HEK293 (cell line): ENCODE results near the gene SPNS1.

Experiments used
- GLI2 ChIP-seq: fragments of 450-650 bp; formaldehyde crosslinking; IDR thresholded peaks from 2 replicates; pipeline ENCODE4; 2017; ENCODE audit warnings: missing biosample characterization, missing genetic modification characterization, low read depth, borderline replicate concordance
- KLF17 ChIP-seq: fragments of 450-650 bp; formaldehyde crosslinking; IDR thresholded peaks from 2 replicates; pipeline ENCODE4 v1.5.1; 2016; ENCODE audit warnings: missing biosample characterization, missing genetic modification characterization
- KLF7 ChIP-seq: fragments of 450-650 bp; formaldehyde crosslinking; IDR thresholded peaks from 2 replicates; pipeline ENCODE4 v1.5.1; 2016; ENCODE audit warnings: missing biosample characterization, missing genetic modification characterization, borderline replicate concordance
- OVOL3 ChIP-seq: fragments of 450-650 bp; formaldehyde crosslinking; IDR thresholded peaks from 2 replicates; pipeline ENCODE4 v1.5.1; 2016; ENCODE audit warnings: missing biosample characterization, missing genetic modification characterization
- REST ChIP-seq: fragments of 450-650 bp; formaldehyde crosslinking; IDR thresholded peaks from 2 replicates; pipeline ENCODE4 v1.5.1; 2016; ENCODE audit warnings: missing biosample characterization, missing genetic modification characterization
- SETDB1 ChIP-seq: IDR thresholded peaks from one replicate; pipeline ENCODE4 v1.6.1; 2017; ENCODE audit warnings: mild to moderate bottlenecking, low read length, moderate library complexity, mixed read lengths; ENCODE audit not compliant: insufficient read length
- SP7 ChIP-seq: fragments of 450-650 bp; formaldehyde crosslinking; IDR thresholded peaks from 2 replicates; pipeline ENCODE4 v1.5.1; 2016; ENCODE audit warnings: missing biosample characterization, missing genetic modification characterization
- YY2 ChIP-seq: fragments of 450-650 bp; formaldehyde crosslinking; IDR thresholded peaks from 2 replicates; pipeline ENCODE4 v1.5.1; 2016; ENCODE audit warnings: missing biosample characterization, missing genetic modification characterization
- ZBTB21 ChIP-seq: fragments of 450-650 bp; formaldehyde crosslinking; IDR thresholded peaks from 2 replicates; pipeline ENCODE4 v1.5.1; 2017; ENCODE audit warnings: missing biosample characterization, missing genetic modification characterization
- ZBTB48 ChIP-seq: fragments of 450-650 bp; formaldehyde crosslinking; IDR thresholded peaks from 2 replicates; pipeline ENCODE4 v1.5.1; 2016; ENCODE audit warnings: missing biosample characterization, missing genetic modification characterization
- ZNF155 ChIP-seq: fragments of 450-650 bp; formaldehyde crosslinking; IDR thresholded peaks from 2 replicates; pipeline ENCODE4 v1.5.1; 2016; ENCODE audit warnings: missing biosample characterization, missing genetic modification characterization
- ZNF174 ChIP-seq: fragments of 450-650 bp; formaldehyde crosslinking; IDR thresholded peaks from 2 replicates; pipeline ENCODE4 v1.5.0; 2017; ENCODE audit warnings: missing biosample characterization, mild to moderate bottlenecking, missing genetic modification characterization
- ZNF362 ChIP-seq: fragments of 450-650 bp; formaldehyde crosslinking; IDR thresholded peaks from 2 replicates; pipeline ENCODE4 v1.5.1; 2016; ENCODE audit warnings: missing biosample characterization, missing genetic modification characterization
- ZNF366 ChIP-seq: fragments of 450-650 bp; formaldehyde crosslinking; conservative IDR thresholded peaks from 2 replicates; pipeline ENCODE4 v1.5.1; 2016; ENCODE audit warnings: missing biosample characterization, missing genetic modification characterization
- ZNF394 ChIP-seq: fragments of 450-650 bp; formaldehyde crosslinking; IDR thresholded peaks from 2 replicates; pipeline ENCODE4 v1.5.1; 2016; ENCODE audit warnings: missing biosample characterization, missing genetic modification characterization, mild to moderate bottlenecking, moderate library complexity, borderline replicate concordance
- ZNF510 ChIP-seq: fragments of 450-650 bp; formaldehyde crosslinking; IDR thresholded peaks from 2 replicates; pipeline ENCODE4 v1.5.1; 2018; ENCODE audit warnings: mild to moderate bottlenecking, missing genetic modification characterization, missing biosample characterization; ENCODE audit not compliant: insufficient replicate concordance
- ZNF521 ChIP-seq: fragments of 450-650 bp; formaldehyde crosslinking; IDR thresholded peaks from 2 replicates; pipeline ENCODE4 v1.5.1; 2017; ENCODE audit warnings: missing biosample characterization, mild to moderate bottlenecking, missing genetic modification characterization
- ZNF530 ChIP-seq: fragments of 450-650 bp; formaldehyde crosslinking; IDR thresholded peaks from 2 replicates; pipeline ENCODE4 v1.5.1; 2016; ENCODE audit warnings: low read depth, missing biosample characterization, missing genetic modification characterization
- ZNF571 ChIP-seq: fragments of 450-650 bp; formaldehyde crosslinking; IDR thresholded peaks from 2 replicates; pipeline ENCODE4 v1.5.0; 2017; ENCODE audit warnings: missing biosample characterization, missing genetic modification characterization
- ZNF596 ChIP-seq: fragments of 450-650 bp; IDR thresholded peaks from 2 replicates; pipeline ENCODE4 v1.5.0; 2018; ENCODE audit warnings: missing biosample characterization, mild to moderate bottlenecking, missing genetic modification characterization, moderate library complexity
- ZNF621 ChIP-seq: fragments of 450-650 bp; formaldehyde crosslinking; IDR thresholded peaks from 2 replicates; pipeline ENCODE4 v1.5.1; 2017; ENCODE audit warnings: missing biosample characterization, missing genetic modification characterization
- ZNF658 ChIP-seq: fragments of 450-650 bp; formaldehyde crosslinking; IDR thresholded peaks from 2 replicates; pipeline ENCODE4; 2016; ENCODE audit warnings: missing biosample characterization, missing genetic modification characterization
- ZNF664 ChIP-seq: fragments of 450-650 bp; formaldehyde crosslinking; IDR thresholded peaks from 2 replicates; pipeline ENCODE4 v1.5.1; 2016; ENCODE audit warnings: missing biosample characterization, missing genetic modification characterization
- ZNF776 ChIP-seq: fragments of 450-650 bp; formaldehyde crosslinking; IDR thresholded peaks from 2 replicates; pipeline ENCODE4 v1.5.0; 2017; ENCODE audit warnings: missing biosample characterization, missing genetic modification characterization, borderline replicate concordance
- ZNF777 ChIP-seq: fragments of 450-650 bp; formaldehyde crosslinking; IDR thresholded peaks from 2 replicates; pipeline ENCODE4 v1.5.1; 2017; ENCODE audit warnings: missing biosample characterization, missing genetic modification characterization, borderline replicate concordance
- ZNF843 ChIP-seq: fragments of 450-650 bp; formaldehyde crosslinking; IDR thresholded peaks from 2 replicates; pipeline ENCODE4 v1.5.1; 2016; ENCODE audit warnings: missing biosample characterization, missing genetic modification characterization
- TF ChIP-seq, protein P1 (sequence below): fragments of 450-650 bp; formaldehyde crosslinking; IDR thresholded peaks from 2 replicates; pipeline ENCODE4 v1.5.1; 2016; ENCODE audit warnings: missing biosample characterization, missing genetic modification characterization
- TF ChIP-seq, protein P2 (sequence below): fragments of 450-650 bp; formaldehyde crosslinking; conservative IDR thresholded peaks from 2 replicates; pipeline ENCODE4 v1.5.1; 2016; ENCODE audit warnings: low read depth, missing biosample characterization, missing genetic modification characterization

SPNS1 gene

GRCh38 chr16:28925386-28926228 is 49.0 kb upstream of the SPNS1 start (continued):
- no peak for TF ChIP-seq REST (tag by site-specific recombination)
- TF ChIP-seq KLF17 (tag by site-specific recombination), result peak; percentile 49; the same call in 1 of the 2 replicates
- TF ChIP-seq ZNF394 (tag by site-specific recombination), result peak; percentile 8; the same call in 1 of the 2 replicates
- TF ChIP-seq ZNF658, result no peak
- TF ChIP-seq KLF7 (tag by site-specific recombination), result peak; percentile 79; the same call in 1 of the 2 replicates
- no peak for TF ChIP-seq ZNF571 (tag by site-specific recombination)
- TF ChIP-seq ZNF777 (tag by site-specific recombination), result no peak
- TF ChIP-seq ZNF521 (tag by site-specific recombination), result no peak
- no peak for TF ChIP-seq ZNF510
- 0 out of 2 replicates have a peak, but pooled peaks have one; percentile 6 for TF ChIP-seq ZNF596 (tag by site-specific recombination)
- no peak for TF ChIP-seq ZNF155 (tag by site-specific recombination)
- no peak for TF ChIP-seq SETDB1
- no peak for TF ChIP-seq ZNF530
- TF ChIP-seq ZNF776 (tag by site-specific recombination), result no peak
- TF ChIP-seq ZNF621 (tag by site-specific recombination), result no peak
- no peak for TF ChIP-seq ZNF174 (tag by site-specific recombination)
- no peak for TF ChIP-seq ZBTB48 (tag by site-specific recombination)
- TF ChIP-seq OVOL3, result no peak
- no peak for TF ChIP-seq YY2
- no peak for TF ChIP-seq GLI2 (tag by site-specific recombination)
- TF ChIP-seq, protein P1, sequence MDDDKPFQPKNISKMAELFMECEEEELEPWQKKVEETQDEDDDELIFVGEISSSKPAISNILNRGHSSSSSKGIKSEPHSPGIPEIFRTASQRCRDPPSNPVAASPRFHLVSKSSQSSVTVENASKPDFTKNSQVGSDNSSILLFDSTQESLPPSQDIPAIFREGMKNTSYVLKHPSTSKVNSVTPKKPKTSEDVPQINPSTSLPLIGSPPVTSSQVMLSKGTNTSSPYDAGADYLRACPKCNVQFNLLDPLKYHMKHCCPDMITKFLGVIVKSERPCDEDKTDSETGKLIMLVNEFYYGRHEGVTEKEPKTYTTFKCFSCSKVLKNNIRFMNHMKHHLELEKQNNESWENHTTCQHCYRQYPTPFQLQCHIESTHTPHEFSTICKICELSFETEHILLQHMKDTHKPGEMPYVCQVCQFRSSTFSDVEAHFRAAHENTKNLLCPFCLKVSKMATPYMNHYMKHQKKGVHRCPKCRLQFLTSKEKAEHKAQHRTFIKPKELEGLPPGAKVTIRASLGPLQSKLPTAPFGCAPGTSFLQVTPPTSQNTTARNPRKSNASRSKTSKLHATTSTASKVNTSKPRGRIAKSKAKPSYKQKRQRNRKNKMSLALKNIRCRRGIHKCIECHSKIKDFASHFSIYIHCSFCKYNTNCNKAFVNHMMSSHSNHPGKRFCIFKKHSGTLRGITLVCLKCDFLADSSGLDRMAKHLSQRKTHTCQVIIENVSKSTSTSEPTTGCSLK (tag by site-specific recombination), result no peak
- TF ChIP-seq, protein P2, sequence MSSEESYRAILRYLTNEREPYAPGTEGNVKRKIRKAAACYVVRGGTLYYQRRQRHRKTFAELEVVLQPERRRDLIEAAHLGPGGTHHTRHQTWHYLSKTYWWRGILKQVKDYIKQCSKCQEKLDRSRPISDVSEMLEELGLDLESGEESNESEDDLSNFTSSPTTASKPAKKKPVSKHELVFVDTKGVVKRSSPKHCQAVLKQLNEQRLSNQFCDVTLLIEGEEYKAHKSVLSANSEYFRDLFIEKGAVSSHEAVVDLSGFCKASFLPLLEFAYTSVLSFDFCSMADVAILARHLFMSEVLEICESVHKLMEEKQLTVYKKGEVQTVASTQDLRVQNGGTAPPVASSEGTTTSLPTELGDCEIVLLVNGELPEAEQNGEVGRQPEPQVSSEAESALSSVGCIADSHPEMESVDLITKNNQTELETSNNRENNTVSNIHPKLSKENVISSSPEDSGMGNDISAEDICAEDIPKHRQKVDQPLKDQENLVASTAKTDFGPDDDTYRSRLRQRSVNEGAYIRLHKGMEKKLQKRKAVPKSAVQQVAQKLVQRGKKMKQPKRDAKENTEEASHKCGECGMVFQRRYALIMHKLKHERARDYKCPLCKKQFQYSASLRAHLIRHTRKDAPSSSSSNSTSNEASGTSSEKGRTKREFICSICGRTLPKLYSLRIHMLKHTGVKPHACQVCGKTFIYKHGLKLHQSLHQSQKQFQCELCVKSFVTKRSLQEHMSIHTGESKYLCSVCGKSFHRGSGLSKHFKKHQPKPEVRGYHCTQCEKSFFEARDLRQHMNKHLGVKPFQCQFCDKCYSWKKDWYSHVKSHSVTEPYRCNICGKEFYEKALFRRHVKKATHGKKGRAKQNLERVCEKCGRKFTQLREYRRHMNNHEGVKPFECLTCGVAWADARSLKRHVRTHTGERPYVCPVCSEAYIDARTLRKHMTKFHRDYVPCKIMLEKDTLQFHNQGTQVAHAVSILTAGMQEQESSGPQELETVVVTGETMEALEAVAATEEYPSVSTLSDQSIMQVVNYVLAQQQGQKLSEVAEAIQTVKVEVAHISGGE, result peak; percentile 95
- TF ChIP-seq ZBTB21 (tag by site-specific recombination), result no peak
- peak; percentile 39; the same call in 1 of the 2 replicates for TF ChIP-seq ZNF366 (tag by site-specific recombination)
- TF ChIP-seq SP7 (tag by site-specific recombination), result peak; percentile 71
- TF ChIP-seq ZNF843 (tag by site-specific recombination), result 0 out of 2 replicates have a peak, but pooled peaks have one; percentile 60
- TF ChIP-seq ZNF664 (tag by site-specific recombination), result no peak
- no peak for TF ChIP-seq ZNF362 (tag by site-specific recombination)
